Occipital lobe (tissue), 2 donors: Measurements from ENCODE around the gene SPTBN5. TPM values are rescaled to one million over a fixed set of nuclear protein-coding genes. Genes with fewer than 3 reads are reported as not detected.

Experiments
- DNase-seq: peaks from one replicate; lab custom pipeline; 2025; lab: John Stamatoyannopoulos, UW
- total RNA-seq: library from RNA; depleted of rRNA; stranded (reverse); fragments of >200 nt; gene quantifications from one replicate; pipeline ENCODE4 v1.2.3, GENCODE V29; 2014

The SPTBN5 gene
- total RNA-seq, 1 donor from 2014 or later: 0.16 TPM

DNA sequence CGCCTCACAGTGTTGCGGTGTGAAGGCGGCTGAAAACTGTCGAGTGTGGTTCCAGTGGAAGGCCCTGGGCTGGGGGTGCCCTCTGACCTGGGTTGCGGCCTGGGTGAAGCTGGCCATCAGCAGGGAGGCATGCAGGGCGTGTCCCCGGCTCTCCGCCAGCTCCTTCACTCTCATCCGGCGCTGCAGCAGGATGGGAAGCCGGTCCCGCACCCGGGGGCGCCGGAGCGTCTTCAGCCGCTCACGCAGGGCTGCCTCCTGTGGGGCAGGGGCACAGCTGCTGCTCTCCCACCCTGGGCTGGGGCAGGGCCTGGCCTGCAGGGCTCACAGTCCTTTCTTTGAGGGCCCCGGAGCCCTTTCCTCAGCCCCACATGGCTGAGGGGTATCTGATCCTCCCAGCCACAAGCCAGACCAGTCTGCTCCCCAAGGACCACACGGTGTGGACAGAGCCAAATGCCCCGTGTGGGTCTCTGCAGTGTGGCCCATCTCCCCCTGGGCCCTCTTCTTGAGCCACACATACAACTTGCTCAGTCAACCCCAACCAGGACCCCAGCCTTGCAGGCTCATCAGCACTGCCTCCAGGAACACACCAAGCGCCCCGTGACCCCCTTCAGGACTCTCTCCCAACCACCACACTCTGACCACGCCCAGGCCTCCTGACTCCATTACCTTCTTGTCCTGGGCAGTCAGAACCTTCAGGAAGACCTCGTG, 26.8 kb downstream of the SPTBN5 start:
- no peak for DNase-seq

DNA sequence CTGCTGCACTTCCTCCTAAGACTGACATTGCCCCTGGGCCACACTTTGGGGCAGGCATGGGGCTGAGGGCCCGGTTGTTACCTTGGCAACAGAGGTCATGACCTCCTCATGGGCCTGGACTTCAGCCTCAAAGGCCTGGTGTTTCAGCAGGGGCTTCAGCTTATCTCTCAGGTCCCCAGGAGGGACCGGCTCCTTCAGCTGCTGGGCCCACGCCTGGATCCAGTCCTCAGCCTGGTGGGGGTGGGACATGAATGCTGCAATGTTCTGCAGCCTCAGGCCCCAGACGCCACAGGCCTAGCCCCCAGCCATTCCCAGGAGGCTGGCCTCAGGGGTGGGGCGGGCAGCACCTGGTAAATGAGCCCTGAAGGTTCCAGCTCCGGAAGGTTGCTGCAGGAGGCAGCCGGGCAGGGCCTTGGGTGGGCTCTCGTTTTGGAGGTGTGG, 27.6 kb downstream of the SPTBN5 start:
- no peak for DNase-seq

DNA sequence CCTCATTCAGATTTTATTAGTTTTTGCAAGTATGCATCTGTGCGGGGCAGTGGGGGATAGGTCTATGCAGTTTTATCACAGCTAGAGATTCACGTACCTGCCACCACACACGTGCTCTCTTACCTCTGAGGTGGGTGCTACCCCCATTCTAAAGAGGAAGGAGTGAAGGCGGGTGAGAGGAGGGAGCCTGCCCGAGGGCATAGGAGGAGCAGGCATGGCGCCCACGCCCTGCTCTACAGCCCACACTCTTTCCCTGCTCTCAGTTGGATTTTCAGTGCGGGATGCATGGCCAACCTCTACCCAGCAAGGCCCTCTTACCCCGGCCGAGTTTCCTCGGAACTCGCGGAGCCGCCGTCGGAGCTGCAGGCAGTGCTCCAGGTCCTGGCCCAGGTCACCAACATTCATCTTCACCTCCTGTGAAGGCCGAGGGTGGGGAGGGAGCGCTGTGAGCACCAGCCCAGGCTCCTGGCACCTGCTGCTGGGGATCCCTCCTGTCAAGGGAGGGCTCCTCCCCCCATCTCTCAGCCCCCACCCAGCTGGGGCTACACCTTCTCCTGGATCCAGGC, 28.3 kb downstream of the SPTBN5 start:
- no peak for DNase-seq

DNA sequence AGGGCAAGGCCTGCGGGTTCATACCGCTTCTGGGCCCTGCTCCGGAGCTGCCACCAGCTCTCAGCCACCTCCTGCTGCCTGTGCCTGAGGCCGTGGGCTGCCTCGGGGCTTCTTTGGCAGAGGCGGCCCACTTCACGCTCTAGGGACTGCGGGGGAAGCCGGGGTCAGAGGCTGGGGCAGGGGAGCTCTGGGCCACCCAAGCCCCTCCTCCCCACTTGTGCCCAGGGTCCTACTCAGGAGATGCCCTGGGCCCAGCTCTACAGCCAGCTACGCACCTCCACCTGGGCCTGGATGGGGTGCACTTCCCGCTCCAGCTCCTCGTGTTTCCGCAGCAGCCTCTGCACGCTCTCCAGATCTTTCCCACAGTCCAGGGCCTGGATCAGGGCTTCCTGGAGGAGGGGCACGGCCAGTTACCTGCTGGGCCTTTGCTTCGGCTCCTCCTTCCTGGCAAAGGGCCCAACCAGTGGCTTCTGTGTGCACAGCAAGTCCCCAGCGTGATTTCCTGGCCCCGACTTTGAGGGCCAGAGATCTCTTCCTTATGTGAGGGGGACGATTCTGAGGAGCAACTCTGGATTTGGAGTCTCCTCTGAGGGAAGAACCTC, 31.2 kb downstream of the SPTBN5 start:
- DNase-seq: no peak

DNA sequence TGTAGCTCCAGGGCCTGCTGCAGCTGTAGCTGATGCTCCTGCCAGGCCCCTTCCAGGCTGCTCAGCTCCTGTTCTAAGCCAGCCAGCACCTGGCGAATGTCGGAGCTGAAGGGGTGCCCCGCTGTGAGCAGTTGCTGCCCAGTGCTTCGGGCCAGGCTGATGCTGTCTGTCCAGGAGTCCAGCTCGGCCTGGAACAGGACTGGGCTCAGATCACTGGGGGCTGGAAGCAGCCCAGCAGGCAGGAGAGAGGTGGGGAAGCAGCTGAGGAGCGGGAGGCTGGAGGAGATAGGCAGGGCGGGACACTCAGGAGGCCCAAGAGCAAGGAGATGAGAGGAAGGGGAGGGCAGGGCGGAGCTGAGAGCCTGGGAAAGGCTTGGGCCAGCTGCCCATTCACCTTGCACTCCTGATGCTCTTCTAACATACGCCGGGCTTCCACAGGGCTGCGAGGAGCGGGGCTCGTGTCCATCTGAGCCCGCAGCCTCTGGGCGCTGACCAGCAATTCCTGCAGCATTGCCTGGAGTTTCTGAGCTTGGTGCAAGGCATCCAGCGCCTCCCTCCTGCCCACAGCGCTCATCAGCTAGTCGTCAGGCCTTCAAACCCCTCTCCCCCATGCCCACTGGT, 32.0 kb downstream of the SPTBN5 start:
- DNase-seq: no peak

DNA sequence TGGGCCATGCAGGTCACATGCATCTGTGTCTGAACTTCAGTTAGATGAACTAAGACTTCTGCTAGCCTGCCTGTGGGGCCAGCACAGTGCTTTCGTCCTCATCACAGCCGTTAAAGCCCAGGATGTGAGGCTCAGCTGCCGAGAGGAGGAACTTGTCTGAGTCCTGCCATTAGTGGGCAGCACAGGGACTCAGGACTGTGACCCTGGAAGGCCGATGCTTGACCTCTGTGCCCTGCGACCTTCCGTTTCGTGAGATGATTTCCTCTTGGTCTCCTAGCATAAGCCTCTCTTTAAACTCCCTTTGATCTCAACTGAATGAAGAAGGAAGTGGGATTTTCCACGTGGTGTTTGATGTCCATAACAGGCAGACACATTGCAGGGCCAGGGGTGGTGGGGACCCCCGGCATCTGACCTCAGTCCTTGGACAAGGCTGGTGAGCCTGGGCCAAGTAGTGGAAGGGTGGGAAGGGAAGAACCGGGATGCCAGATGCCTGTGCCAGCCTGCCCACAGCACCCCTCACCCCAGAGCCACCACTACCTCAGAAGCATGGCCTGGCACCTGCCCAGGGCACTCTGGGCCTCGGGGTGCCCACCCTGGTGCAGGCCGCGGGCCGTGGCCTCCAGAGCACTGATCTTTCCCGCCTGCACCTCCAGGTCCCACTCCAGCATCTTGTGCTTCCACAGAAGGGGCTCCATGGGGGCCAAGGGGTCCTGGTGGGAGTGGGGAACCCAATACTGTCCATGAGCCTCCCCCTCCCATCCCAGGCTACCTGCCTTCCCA, 33.6 kb downstream of the SPTBN5 start:
- no peak for DNase-seq

DNA sequence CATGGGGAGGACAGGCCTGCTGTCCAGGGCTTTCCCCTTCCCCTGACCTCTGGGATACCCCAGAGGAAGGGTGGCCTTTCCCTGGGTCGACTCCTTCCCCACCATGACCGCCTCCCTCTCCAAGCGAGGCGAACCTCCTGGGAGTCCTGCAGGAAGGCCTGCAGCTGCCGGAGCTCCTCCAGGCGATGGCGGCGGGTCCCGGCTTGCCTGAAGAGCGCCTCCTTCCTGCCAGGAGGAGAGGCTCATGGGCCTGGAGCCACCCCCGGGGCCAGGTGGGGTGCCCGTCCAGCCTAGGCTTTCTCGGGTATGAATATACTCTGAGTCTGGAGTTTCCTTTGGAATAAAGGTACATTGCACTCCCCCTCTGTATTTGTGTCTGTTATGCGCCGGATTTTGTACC, 35.1 kb downstream of the SPTBN5 start:
- no peak for DNase-seq

DNA sequence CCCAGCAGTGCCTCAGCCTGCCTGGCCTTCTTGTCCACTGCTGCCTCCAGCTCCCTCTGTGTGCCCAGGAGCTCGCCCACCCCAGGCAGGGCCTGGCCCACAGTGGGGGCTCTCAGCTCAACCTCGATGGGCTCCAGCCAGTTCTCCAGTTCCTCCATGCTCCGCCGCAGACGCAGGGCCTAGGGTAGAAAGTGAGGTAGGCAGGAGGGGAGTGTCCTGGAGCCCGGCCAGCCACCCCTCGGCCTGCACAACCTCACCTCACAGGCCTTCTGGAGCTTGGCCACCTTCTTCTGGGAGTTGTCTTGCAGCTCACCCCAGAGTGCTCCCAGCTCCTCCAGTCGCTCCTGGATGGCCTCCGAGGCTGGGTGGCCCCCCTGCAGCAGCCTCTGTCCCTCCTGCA, 36.5 kb downstream of the SPTBN5 start:
- no peak for DNase-seq

DNA sequence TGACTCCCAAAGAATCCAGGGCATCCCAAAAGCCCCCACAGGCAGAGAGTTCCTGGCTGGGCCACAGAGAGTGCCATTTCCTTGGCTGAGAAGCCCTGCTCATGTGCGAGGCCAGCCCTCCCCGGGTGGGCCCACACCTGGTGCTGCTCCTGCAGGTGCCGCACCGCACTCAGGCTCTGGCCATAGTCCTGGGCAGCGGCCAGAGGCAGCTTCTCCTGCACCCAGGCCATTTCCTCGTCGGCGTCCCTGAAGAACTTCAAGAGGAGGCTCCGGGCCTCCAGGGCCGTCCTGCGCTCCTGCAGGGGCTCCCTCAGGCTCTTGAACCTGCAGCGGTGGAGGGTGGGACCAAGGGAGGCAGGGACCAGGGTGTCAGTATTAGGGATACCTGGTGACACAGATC, 37.1 kb downstream of the SPTBN5 start:
- DNase-seq: no peak

DNA sequence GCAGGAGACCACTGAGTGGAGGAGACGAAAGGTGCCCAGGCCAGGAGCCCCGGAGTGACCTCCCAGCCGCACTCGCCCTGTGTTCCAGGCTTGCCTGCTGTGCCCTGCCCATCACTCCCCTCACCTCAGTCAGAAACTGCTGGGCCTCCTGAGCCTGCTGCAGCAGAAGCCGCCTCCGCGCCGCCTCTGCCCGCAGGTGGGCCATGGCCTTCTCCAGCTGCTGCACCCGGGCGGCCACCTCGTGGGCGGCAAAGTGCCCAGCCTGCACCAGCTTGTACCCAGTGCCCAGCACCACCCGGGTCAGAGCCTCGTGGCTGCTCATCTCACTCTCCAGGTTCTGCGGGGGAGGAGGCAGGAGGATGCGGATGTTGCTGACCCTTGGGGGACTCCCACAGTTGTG, 37.6 kb downstream of the SPTBN5 start:
- no peak for DNase-seq

DNA sequence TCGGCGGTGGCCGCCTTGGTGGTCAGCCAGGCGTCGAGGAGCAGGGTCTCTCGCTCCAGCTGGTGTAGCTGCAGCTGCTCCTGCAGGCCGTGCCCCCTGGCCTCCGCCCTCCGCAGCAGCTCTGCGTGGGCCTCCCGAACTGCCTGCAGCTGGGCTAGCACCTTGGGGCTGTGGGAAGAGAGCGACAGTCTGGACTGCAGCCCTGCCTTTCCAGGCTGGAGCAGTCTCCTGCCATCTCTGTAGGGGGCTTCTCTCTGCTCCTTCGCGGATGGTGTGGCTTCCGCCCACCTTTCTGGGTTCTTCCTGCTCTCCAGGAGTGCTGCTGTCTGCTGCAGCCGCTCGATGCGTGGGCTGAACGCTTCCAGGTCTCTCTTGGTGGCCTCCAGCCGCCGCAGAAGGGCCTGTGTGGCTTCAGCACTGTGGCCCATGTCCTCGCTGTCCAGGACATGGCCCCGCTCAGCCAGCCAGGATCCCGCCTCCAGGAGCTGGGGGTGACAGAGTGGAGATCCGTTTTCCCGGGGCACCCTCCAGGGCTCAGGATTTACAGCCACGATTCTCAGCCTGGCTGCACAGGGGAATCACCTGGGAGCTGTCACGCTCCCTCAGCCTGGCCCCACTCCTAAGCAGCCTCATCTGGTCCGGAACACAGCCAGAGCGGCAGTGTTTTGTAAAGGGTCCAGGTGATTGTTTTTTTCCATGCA, 38.4 kb downstream of the SPTBN5 start:
- DNase-seq: no peak

DNA sequence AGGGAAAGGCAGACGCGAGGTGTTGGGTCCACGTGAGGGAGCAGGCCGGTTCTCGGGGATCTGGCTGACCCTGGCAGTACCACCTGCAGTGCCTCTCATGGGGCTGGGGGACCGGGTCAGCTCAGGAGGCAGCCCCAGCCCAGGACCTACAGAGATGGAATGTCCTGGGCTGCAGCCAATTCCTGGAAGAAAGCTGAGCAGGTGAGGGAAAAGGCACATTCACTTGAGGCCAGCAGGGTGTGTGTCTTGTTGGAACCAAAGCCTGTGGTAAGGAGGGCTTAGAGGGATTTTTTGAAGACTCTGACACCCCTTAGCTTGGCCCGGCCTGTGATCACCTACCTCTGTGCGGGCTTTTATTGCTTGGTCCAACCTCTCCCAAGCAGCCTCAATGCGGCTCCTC, 39.4 kb downstream of the SPTBN5 start:
- no peak for DNase-seq

DNA sequence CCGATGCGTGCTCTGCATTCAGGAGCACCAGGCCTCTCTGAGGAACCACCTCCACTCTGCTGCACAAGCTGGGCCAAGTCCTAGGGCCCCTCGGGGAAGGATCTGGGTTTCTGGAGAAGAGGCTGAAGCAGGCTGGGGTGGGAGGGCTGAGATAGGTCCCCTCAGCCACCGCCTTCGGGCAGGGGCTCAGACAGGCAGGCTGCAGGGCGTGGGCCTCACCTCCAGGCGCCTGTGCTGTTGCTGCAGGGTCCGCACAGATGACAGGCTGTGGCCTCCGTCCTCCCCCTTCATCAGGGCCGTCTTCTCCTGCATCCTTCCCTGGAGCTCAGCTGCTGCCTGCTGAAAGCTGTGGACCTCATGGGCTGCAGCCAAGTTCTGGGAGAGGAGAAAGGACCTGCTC, 40.0 kb downstream of the SPTBN5 start:
- no peak for DNase-seq

DNA sequence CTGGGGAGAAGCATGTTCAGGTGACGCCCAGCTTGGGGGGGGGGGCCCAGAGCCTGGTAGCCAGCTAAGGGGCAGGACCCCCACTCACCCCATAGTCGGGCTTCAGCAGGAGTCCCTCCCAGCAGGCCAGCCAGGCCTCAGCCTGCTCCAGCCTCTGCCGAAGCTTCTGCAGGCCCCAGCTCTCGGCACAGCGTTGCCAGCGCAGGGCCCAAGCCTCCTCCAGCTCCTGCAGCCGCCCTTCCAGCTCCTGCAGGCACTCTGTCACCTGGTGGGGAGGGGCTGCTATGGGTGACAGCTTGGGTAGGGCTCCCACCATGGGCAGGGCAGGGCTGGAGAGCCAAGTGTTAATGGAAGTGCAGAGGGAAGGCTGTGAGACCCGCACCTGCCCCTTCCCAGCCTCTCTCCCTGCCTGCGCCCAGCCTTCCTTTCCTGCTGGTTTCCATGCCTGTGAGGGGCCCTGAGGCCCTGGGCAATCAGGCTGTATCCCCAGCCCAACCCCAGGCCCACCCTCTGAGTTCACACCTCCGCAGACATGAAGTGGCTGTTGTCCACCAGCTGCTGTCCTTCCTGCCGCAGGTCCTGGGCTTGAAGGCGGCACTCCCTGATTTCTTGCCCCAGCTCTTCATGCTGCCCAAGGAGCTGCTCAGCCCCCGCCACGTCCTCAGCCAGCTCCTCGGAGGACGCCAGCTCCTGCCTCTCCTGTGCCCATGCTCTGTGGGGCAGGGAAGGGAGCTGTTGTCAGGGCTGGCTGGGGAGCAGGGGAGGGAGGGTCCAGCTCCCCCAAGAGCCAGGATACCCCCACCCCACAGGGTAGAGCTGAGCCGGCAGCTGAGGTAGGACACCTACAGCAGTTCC, 40.9 kb downstream of the SPTBN5 start:
- no peak for DNase-seq

DNA sequence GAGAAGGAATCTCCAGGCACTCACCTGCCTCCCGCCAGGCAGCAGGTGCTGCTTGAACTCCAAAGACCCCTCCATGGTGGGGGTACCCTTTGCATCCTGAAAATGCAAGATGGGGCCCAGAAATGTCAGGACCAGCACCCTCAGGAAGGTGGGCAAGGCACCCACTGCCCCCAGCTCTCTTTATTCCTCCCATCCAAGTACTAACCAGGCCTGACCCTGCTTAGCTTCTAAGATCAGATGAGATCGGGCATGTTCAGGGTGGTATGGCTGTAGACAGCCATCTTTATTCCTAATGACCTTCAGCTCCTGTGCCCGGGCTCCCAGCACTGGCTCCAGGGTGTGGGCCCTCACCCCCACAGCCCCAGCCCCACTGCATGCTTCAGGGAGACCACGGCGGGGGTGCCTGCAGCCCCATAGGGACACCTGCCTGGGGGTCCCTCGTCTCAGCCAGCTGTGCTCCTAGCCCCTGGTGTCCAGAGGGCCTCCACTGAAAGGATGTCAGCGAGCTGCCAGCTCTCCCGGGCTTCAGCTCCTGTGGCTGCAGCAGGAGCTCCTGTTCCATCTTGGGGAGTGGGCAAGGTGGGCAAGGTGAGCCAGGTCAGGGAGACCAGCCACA, 42.0 kb downstream of the SPTBN5 start:
- DNase-seq: no peak

DNA sequence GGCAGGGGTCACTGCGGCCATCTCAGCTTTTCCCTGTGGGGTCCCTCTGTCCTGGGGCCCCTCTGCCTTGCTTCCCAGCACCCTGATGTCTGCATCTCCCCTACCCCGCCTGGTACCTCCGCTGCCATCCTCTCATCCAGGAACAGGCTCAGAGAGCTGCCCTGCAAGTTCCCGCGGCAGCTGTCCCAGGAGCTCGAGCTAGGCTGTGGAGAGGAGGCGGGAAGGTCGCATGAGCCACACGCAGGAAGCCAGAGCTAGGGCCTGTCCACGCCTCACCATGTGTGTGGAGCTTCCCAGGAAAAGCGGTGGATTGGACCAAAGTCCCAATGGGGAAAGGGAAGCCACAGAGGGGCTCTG, 42.7 kb downstream of the SPTBN5 start:
- no peak for DNase-seq

DNA sequence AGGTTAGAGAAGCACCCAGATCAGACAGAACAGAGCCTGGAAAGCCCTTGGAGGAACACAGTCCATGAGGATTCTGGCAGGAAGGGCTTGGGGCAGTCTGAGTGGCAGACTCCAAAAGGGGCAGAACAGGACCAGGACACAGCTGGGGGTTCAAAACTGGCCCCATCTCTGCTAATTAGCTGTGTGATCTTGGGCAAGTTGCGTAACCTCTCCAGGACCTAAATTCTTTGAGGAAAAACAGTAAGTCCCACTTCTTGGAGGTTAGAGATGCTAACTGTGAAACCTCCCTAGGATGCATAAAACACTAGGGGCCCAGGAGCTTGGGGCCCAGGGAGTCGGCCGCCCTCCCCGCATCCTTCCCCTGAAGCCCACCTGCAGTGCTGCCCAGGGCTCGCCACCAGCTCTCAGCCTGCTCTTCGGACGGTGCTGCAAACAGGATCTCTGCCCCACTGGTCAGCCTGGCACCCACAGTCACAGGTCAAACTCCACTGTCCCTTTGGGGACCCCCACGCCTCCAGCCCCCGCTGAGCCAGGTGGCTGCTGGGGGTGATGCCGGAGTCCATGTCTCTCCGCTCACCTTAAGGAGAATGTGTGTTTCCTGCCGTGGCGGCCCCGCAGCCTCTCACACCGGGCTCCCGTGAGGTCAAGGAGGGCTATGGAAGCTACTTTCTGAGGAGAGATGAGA, 43.2 kb downstream of the SPTBN5 start:
- no peak for DNase-seq

DNA sequence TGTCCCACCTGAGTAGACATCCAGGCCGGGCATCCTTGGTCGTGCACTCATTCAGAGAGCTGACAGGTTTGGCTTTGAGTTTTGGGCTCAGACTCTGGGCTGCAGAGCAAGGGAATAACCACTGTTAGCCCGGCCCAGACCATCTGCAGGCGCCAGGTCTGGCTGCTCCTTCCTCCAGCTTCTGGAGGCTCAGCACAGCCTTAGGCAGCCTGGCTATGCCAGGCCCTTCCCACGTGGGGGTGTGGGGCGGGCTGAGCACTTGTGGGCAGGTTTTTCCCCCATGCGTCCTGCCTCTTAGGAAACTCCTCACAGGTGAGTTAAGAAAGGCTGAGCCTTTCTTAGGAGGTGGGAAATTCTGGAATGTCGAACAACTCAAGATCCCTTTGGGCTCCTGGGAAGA, 44.0 kb downstream of the SPTBN5 start:
- no peak for DNase-seq

DNA sequence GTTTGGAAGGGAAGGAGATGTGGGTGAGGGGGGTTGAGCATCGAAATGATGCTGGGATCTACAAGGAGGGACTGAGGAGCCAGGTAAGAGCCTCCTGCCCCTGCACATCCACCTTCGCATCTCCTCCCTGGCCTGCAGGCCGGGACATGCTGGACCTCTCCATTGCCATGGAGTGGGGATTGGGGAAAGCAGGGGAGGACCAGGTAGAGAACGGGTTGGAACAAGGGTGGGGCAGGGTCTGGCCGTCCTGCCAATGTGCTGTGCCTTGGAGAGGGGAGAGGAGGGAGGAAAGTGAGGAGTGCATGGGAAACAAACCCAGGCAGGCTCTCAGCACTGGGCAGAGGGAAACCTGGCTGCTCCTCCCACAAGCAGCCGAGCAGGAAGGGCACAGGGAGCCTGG, 44.6 kb downstream of the SPTBN5 start:
- DNase-seq: no peak
